Mucosa of stomach (tissue), 1 donor: ENCODE data around the gene PTPRM.

ENCODE experiments used
- H3K27me3 ChIP-seq: one replicate; pipeline ENCODE4 v1.7.0; 2013; ENCODE audit warnings: mild to moderate bottlenecking, low read length; ENCODE audit not compliant: control insufficient read depth, insufficient read depth
- H3K36me3 ChIP-seq: one replicate; pipeline ENCODE4 v1.7.0; 2013; ENCODE audit warnings: low read length; ENCODE audit not compliant: control insufficient read depth, insufficient read depth
- H3K4me1 ChIP-seq: one replicate; pipeline ENCODE4 v1.7.0; 2013; ENCODE audit warnings: mild to moderate bottlenecking, low read length; ENCODE audit not compliant: control insufficient read depth, insufficient read depth
- H3K4me3 ChIP-seq: one replicate; pipeline ENCODE4 v1.7.0; 2013; ENCODE audit warnings: low read length
- H3K9ac ChIP-seq: one replicate; pipeline ENCODE4 v1.7.0; 2013; ENCODE audit warnings: mild to moderate bottlenecking, low read length, moderate library complexity
- H3K9me3 ChIP-seq: one replicate; pipeline ENCODE4 v1.7.0; 2013; ENCODE audit warnings: mild to moderate bottlenecking, low read length, moderate library complexity; ENCODE audit not compliant: control insufficient read depth
- donor health status: Pancreatic carcinoma.

PTPRM gene

GRCh38 chr18:8008033-8008432 lies 440.9 kb downstream of the PTPRM start:
- Histone ChIP-seq H3K4me1 (no peaks in the 10 kb centered on the region), H3K36me3 (no peaks in the 10 kb centered on the region), H3K27me3 (no peaks in the 10 kb centered on the region), H3K9ac (no peak overlapping the region), H3K4me3 (no peak overlapping the region), H3K9me3 (no peaks in the 10 kb centered on the region)

DNA sequence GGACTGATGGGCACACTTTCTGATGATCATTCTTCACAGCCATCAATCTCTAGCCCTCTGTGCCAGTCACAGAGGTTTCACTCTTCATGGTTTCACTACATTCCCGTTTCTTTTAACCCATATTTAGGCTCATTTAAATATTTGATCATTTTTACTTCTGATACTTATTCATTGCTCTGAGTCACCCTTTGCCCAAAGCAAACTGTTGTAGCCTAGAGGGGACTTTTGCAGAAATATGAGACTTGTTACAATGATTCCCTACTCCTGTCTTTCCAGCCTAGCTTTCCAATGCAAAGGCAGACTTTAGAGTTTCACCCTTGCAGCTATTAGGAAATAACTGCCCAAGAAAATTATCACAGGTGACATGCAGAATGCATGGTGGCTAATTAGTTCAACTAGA lies 444.2 kb downstream of the PTPRM start:
- H3K9ac ChIP-seq = no peak overlapping the region
- no peaks in the 10 kb centered on the region for H3K27me3 ChIP-seq
- H3K9me3 ChIP-seq = no peaks in the 10 kb centered on the region
- H3K36me3 ChIP-seq = no peaks in the 10 kb centered on the region
- no peaks in the 10 kb centered on the region for H3K4me1 ChIP-seq
- H3K4me3 ChIP-seq = no peak overlapping the region

DNA sequence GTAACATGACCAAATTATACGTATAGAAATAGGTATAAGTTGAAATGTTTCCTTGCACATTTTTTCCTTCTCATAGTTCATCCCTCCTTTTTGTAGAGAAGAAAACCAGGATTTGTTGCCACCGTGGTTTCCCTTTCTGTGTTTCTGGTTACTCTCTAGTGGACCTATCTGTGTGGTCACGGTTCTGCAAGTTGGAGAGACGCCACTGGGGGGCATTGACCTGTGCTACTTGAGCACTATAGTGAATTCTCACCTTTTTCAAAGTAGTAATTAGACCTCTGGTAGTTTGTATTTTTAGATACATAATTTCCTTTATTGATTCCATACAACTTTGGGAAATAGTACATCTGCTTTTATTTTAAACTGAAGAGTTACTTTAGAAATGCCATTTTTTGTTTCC lies 444.8 kb downstream of the PTPRM start:
- no peaks in the 10 kb centered on the region for H3K36me3 ChIP-seq
- no peaks in the 10 kb centered on the region for H3K4me1 ChIP-seq
- H3K9me3 ChIP-seq = no peaks in the 10 kb centered on the region
- no peaks in the 10 kb centered on the region for H3K27me3 ChIP-seq
- H3K9ac ChIP-seq = no peak overlapping the region
- no peak overlapping the region for H3K4me3 ChIP-seq

- no peaks in the 10 kb centered on the region for H3K27me3 ChIP-seq
- H3K9me3 ChIP-seq = no peaks in the 10 kb centered on the region
- no peak overlapping the region for H3K9ac ChIP-seq
- H3K36me3 ChIP-seq = no peaks in the 10 kb centered on the region
- no peak overlapping the region for H3K4me3 ChIP-seq
- H3K4me1 ChIP-seq = no peaks in the 10 kb centered on the region
Measured at GRCh38 chr18:8018701-8019331, 451.7 kb downstream of the PTPRM start.

GRCh38 chr18:8019600-8019999 lies 452.5 kb downstream of the PTPRM start:
- no peak overlapping the region for H3K4me3 ChIP-seq
- H3K4me1 ChIP-seq = no peaks in the 10 kb centered on the region
- H3K27me3 ChIP-seq = no peaks in the 10 kb centered on the region
- no peaks in the 10 kb centered on the region for H3K36me3 ChIP-seq
- H3K9ac ChIP-seq = no peak overlapping the region
- H3K9me3 ChIP-seq = no peaks in the 10 kb centered on the region

DNA sequence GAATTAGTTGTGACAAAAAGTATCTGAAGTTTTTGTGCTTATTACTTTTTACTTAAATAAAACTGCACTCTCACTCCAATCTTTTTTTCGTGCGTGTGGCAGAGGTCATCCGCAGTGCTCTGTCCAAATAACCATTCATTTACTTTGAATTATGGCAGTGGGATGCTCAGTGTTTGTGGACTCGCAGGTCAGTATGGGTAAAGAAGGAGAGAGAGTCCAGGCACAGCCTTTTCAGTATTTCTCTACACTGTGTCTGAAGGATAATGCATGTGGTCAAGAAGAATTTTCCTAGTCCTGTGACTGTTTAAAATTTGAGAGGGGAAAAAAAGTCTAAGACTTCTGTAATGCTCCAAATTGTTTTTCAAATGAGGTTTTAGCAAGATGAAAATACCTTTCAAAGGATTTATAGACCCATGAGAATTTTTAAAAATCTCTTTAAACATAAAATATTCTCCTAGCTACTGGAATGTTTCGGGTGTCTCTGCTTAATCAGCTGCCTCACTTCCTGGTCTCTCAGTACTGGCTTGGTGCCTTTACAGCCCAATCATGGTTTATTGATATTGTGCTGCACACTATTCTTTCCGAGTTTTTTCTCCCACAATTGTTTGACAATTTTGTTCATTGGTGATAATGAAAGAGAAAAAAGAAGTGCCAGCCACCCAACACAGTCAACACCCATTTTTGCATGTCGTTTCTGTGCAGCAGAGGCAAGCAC lies 453.2 kb downstream of the PTPRM start:
- Histone ChIP-seq H3K9ac (no peak overlapping the region), H3K4me3 (no peak overlapping the region), H3K4me1 (no peaks in the 10 kb centered on the region), H3K27me3 (no peaks in the 10 kb centered on the region), H3K36me3 (no peaks in the 10 kb centered on the region), H3K9me3 (no peaks in the 10 kb centered on the region)

- Histone ChIP-seq H3K4me3 (no peak overlapping the region), H3K4me1 (no peaks in the 10 kb centered on the region), H3K9ac (no peak overlapping the region), H3K36me3 (no peaks in the 10 kb centered on the region), H3K9me3 (no peaks in the 10 kb centered on the region), H3K27me3 (no peaks in the 10 kb centered on the region)
Measured at GRCh38 chr18:8029061-8029460, 461.9 kb downstream of the PTPRM start.

DNA sequence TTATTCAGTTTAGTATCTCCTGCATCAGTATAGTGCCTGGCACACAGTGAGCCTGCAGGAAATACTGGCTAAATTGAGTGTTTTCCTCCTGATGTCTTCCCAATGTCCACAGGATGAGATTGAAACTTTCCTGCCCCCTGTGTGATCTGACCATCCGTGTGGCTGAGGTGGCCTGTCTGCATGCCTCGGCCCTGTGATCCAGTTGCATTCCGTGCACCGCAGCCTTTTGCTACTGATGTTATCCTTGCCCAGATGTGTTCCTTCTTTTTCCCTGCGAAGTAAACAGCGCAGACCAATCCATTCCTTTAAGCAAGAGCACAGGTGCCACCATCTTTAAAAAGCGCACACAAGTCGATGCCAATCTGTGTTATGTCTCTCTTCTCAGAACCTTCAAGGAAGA lies 462.6 kb downstream of the PTPRM start:
- Histone ChIP-seq H3K9ac (no peak overlapping the region), H3K27me3 (no peaks in the 10 kb centered on the region), H3K9me3 (no peaks in the 10 kb centered on the region), H3K4me1 (no peaks in the 10 kb centered on the region), H3K4me3 (no peak overlapping the region), H3K36me3 (no peaks in the 10 kb centered on the region)

- no peak overlapping the region for H3K4me3 ChIP-seq
- H3K36me3 ChIP-seq = no peaks in the 10 kb centered on the region
- H3K4me1 ChIP-seq = no peaks in the 10 kb centered on the region
- H3K27me3 ChIP-seq = no peaks in the 10 kb centered on the region
- H3K9ac ChIP-seq = no peak overlapping the region
- no peaks in the 10 kb centered on the region for H3K9me3 ChIP-seq
Measured at GRCh38 chr18:8030201-8030600, 463.1 kb downstream of the PTPRM start.

DNA sequence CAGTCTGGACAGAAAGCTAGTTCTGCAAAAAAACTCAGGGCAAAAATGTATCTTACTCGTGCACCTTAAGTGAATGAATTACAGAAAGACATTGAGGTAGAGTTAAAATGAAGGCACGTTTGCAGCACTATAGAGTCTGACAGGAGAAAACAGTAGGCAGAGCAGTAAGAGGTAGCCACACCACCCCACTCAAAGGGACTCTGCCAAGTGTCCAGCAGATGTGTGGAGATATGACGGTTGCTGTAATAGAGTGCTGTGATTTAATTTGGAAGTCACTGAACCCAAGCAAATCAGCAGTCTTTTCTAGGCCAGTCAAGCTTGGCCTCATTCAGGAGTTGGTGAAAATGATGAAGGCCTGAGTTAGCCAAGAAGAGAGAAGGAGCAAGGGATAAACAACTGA lies 464.4 kb downstream of the PTPRM start:
- Histone ChIP-seq H3K4me3 (no peak overlapping the region), H3K9ac (no peak overlapping the region), H3K4me1 (no peaks in the 10 kb centered on the region), H3K36me3 (no peaks in the 10 kb centered on the region), H3K27me3 (no peaks in the 10 kb centered on the region), H3K9me3 (no peaks in the 10 kb centered on the region)

DNA sequence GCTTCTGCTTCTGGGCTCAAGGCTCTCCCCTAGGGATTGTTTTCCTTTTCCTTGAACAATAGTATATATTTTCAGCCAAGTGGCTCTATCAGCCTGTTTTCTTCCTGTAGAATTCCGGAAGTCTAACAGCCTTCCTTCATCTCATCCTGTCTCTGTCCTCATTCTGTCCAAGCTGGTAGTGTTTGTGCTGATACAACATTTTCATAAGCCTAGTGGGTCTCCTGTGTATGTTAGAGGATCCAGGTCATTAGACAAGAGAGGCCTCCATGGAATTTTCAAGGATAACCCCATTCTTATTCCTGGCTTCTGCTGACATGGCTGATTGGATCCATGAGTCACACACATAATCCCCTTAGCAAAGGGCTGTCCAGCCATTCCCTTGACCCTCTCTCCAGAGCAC lies 467.6 kb downstream of the PTPRM start:
- H3K4me3 ChIP-seq = no peak overlapping the region
- no peaks in the 10 kb centered on the region for H3K9me3 ChIP-seq
- no peaks in the 10 kb centered on the region for H3K36me3 ChIP-seq
- no peaks in the 10 kb centered on the region for H3K27me3 ChIP-seq
- no peak overlapping the region for H3K9ac ChIP-seq
- H3K4me1 ChIP-seq = no peaks in the 10 kb centered on the region

- H3K36me3 ChIP-seq = no peaks in the 10 kb centered on the region
- H3K4me1 ChIP-seq = no peaks in the 10 kb centered on the region
- H3K27me3 ChIP-seq = no peaks in the 10 kb centered on the region
- no peak overlapping the region for H3K9ac ChIP-seq
- no peaks in the 10 kb centered on the region for H3K9me3 ChIP-seq
- no peak overlapping the region for H3K4me3 ChIP-seq
Measured at GRCh38 chr18:8036551-8036950, 469.4 kb downstream of the PTPRM start.
